ENCODE results near the gene SLC9A9.

The SLC9A9 gene

DNA sequence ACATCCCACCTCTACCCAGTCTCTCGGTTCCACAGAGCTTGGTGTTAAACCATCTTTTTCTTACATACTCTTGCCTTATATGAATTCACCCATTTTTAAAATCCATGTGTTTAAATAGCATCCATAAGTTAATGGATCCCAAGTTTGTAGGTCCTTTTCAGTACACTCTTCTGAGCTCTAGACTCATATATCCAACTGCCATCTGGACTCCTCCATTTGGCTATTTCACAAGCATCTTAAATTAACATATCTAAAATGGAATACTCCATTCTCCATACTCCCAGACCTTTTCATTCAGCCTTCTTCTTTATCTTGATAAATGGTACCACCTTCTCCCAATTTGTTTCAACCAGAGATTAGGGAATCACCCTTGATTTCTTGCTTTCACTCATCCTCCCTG, 615.3 kb downstream of the SLC9A9 start:
- DNase-seq: no peak

DNA sequence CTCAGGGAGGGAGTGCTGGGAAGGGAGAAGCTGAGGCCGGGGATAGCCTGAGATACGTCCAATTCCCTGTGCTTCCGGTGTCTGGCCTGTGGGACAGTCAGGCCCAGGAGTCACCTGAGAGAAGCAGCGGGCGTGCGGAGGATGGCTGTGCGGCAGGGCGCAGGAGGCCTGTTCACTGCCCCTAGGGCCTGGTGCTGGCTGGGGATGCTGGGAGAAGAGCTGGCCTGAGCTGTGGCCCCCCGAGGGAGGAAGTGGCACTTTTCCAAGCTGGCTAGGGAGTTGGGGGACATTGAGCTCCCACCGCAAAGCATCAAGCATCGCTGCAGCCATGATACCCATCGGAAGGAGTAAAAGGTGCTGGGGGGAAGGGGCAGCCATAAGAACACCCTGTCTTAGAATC, 619.9 kb downstream of the SLC9A9 start:
- no peak for DNase-seq

DNA sequence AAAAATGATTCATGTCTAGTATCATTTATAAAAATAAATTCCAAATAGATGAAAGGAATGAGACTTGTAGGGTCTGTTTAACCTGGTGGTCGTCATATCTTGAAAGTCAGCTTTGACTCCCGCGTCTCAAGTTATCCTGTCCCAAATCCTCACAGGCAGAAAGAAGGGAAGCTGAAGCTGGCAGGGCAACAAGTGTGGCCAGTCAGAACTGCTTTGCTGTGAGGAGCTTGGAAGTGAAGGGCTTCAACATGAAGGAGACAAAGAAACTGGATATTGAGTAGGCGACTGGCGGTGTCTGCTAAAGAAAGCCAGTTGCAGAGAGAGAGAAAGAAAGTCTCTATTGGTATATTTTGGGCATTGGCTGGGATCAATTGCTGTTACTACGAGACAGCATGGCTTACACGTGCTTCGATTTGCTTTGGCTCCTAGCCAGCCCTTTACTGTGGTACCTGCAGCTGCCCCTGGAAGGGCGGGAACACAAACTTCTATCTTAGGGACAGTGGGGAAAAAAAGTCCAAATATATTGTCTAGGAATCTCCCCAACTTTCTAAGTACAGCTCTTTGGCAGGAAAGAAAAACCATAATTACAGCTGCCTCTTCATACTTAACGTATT, 621.5 kb downstream of the SLC9A9 start:
- no peak for DNase-seq

DNA sequence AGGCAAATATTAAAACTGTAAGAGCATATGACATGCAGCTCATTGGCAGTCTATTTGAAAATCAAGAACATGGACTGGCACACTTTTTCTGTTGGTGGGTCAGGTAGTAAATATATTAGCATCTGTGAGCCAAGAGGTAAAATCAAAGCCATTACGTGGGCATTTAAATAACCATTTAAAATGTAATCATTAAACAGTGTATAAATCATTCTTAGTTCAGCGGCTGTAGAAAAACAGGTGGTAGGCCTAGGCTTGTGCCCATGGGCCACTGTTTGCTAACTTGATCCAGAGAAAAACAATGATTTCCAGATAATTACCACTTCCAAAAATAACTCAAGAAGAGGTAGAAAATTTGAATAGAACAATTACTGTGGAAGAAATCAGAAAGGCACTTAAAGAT, 623.6 kb downstream of the SLC9A9 start:
- DNase-seq: no peak

DNA sequence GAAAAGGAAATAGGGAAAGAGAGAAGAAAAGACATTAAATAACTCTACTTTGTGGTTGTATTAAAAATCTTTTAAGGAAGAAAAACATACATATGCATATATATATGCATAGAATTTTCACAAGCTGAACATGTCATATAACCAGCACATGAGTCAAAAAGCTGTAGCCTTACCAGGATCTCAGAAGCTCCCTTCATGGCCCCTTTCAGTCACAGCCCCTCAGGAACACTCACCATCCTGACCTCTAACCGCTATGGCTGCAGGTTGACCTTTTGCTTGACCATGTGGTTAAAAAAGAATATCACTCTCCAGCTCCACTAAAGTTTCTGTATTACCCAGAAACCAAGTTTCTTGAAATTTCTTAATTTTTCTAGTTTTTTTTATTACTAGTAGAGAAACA, 625.3 kb downstream of the SLC9A9 start:
- DNase-seq: no peak

DNA sequence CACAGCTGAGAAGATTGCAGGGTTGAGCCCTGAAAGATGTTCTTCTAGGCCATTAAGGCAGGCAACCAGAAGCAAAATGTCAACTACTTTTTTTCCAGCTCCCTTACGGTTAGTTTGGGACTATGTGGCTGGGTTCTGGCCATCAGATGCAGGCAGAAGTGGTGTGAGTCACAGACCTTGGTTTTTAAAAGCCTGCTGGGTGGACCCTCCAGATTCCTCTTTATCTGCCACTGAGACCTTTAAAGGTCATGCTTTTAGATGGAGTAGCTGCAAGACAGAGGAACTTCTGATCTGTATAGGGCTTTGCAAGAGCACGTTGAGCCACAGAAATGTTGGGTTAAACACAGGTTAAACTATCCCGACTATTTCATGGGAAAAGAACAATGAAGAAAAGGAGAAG, 625.8 kb downstream of the SLC9A9 start:
- no peak for DNase-seq

DNA sequence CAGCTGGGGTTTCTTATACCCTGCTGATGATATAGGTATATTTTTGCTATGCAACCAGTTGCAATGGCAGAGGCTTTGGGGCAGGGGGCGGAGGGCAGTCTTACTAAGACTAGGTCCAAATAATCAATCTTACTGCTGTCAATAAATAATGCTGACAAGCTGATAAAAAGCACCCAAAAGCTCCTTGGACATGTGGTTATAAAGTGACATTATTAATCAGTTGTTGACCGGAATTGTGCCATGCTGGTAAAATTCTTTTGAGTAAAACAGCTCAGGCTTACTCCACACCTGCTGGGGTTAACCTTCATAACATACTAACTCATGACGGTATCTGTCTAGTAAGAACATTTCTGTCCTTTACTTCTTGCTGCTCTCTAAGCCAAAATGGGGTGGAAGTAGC, 626.8 kb downstream of the SLC9A9 start:
- DNase-seq: no peak

DNA sequence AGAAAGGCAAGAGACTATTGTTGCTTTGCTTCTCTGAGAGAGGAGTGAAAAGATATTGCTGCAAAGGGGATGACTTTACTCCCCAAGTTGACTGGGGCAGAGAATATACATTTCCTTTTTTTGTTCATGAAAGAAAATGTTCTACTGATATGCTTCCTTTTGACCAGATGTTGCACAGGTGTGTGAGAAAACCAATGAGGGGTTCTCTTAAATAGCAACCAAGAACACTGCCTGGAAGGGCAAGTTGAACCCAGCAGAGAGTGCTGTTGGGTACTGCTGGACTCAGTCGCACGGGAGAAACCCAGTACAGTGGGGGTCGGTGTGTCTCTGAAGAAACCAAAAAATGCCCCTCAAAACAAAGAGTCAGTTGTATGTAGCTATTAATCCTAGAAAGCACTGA, 627.5 kb downstream of the SLC9A9 start:
- DNase-seq: no peak

DNA sequence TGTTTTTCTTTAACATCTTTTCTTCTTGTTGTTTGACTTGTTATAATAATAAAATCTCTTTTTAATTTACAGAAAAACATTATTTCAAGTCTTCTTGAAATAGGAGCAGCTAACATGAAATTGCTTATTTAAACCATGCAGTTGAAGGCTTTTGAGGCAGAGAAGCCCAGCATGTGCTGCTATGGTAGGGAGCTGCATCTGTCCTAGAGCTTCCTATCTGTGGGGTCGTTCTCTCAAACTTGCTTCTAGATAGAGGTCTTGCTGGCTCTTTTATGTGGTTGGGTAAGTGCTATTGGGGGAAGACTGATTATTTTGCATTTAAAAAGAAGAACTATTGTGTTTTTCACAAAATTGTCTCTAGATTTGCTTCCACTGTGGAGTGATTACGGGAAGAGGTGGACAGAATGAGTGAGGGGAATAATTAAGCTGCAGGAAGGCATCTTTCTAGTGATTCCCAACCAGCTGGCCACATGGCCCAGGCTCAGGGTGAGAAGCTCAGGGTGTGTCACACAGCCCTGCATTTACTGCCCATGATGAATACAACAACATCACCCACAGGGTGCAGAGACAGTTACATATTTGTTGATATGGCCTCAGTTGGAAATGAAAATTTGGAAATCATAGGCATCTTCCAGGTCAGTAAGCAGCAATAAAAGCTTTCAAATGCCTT, 630.0 kb downstream of the SLC9A9 start:
- no peak for DNase-seq

DNA sequence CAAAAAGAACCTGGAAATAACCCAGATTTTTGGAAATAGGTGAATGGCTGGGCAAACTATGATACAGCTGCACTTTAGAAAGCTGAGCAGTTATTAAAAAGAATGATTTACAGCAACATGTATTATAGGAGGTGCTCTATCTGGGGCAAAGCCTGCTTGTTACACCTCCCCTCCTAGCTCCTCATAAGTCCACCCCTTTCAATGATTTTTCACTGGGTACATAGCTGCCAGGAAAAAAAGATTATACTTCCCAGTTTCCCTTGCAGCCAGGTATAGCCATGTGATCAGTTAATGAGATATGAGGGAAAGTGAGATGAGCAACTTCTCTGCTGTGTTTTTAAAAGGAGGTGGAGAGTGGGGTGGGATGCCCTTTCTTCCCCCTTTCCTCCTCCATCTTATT, 631.0 kb downstream of the SLC9A9 start:
- DNase-seq: no peak

DNA sequence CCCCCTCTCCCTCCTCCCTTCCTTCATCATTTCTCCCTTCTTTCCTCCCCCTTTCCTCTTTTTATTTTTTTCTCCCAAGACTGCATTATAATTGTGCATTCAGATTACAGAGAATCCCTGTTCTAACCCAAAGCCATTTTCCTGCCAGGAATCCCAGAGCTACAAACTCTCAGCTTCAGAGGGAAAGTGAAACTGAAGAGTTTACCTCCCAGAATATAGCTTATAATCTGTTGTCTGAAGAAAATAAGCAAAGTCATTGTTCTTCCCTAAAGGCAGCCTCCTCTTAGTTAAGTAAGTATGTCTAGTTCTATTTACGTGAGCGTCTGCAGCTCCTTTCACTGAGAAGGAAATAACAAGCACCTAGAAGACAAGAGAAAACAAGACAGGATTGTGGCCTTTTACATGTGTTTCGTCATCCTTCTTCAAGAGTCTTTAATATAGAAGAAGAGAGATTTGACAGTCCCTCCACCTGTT, 631.5 kb downstream of the SLC9A9 start:
- DNase-seq: no peak
